HCT116 (cell line): ENCODE measurements around the gene OGG1. TPM values are rescaled to one million over a fixed set of nuclear protein-coding genes. Genes with fewer than 3 reads are reported as not detected.

ENCODE experiments used
- ATAC-seq: fragments of 200-7000 bp; cut with Tn5 transposase; 2 replicates; pipeline ENCODE4 v1.9.1; 2020; ENCODE audit warnings: mild to moderate bottlenecking, moderate library complexity
- BruUV-seq: library from RNA; stranded (reverse); fragments of 400-500 nt; replicated peaks from 2 replicates; lab custom pipeline; 2021; lab: Mats Ljungman, UMichigan
- CTCF ChIA-PET: fragments of 300-600 bp; sonication (Branson Sonifier 250); formaldehyde crosslinking; loops from one replicate; lab custom pipeline; 2021; ENCODE audit warnings: antibody characterized with exemption; lab: Charles Lee
- POLR2A ChIA-PET: fragments of 300-600, 350-600 bp; sonication (Branson Sonifier 250); formaldehyde crosslinking; loops from one replicate; lab custom pipeline; 2021; ENCODE audit warnings: antibody characterized with exemption; lab: Charles Lee
- RAD21 ChIA-PET, 2 experiments: fragments of 300-600 bp; sonication (Branson Sonifier 250); formaldehyde crosslinking; loops; one replicate each; lab custom pipeline; 2023; ENCODE audit warnings: low total read pairs in 2 of 2; ENCODE audit not compliant: uncharacterized antibody in 2 of 2, unreplicated experiment in 2 of 2, low non-redundant PET in 1 of 2; lab: Charles Lee
- DNase-seq: peaks from one replicate; pipeline ENCODE4 v3.0.0-alpha.2; 2010; ENCODE audit warnings: low read depth, low spot score
- H2AFZ ChIP-seq: fragments of 200-600 bp; shearing (Covaris generic), sonication (generic); 2 replicates; pipeline ENCODE4 v1.6.1; 2017; ENCODE audit warnings: low read depth, mixed run types, mixed read lengths, antibody characterized with exemption, low read length; ENCODE audit not compliant: poor library complexity, severe bottlenecking
- H3K27ac ChIP-seq: 2 replicates; pipeline ENCODE4 v1.5.1; 2012; ENCODE audit warnings: low read depth, low read length
- H3K27me3 ChIP-seq: fragments of 200-600 bp; sonication (generic); 2 replicates; pipeline ENCODE4 v1.6.1; 2016; ENCODE audit warnings: mixed run types, low read length, mixed read lengths; ENCODE audit not compliant: insufficient read depth
- H3K36me3 ChIP-seq, 2 experiments: fragments of 200-500 bp in 1 of 2; fragments of 200-600 bp in 1 of 2; sonication (Bioruptor generic) in 1 of 2; sonication (generic) in 1 of 2; 2 replicates each; pipeline versions ENCODE4 v1.5.1 to v1.6.1; 2014 to 2016; ENCODE audit warnings: low read length in 2 of 2, inconsistent platforms in 1 of 2, mixed read lengths in 1 of 2, mixed run types in 1 of 2; ENCODE audit not compliant: insufficient read depth in 2 of 2, control insufficient read depth in 1 of 2
- H3K4me1 ChIP-seq, 2 experiments: fragments of 200-600 bp in 1 of 2; sonication (generic) in 1 of 2; 2 replicates each; pipeline versions ENCODE4 v1.5.1 to v1.6.1; 2012 to 2017; ENCODE audit warnings: low read length in 2 of 2, inconsistent platforms in 1 of 2, mild to moderate bottlenecking in 1 of 2, mixed read lengths in 1 of 2, mixed run types in 1 of 2, moderate library complexity in 1 of 2; ENCODE audit not compliant: insufficient read depth in 2 of 2, control insufficient read depth in 1 of 2
- H3K4me2 ChIP-seq: fragments of 200-600 bp; sonication (generic); 2 replicates; pipeline ENCODE4 v1.6.1; 2017; ENCODE audit warnings: mixed run types, low read length, mixed read lengths
- H3K4me3 ChIP-seq, 2 experiments: fragments of 200-600 bp in 1 of 2; sonication (generic) in 1 of 2; replicated peaks in 1 of 2; 2 replicates each; pipeline ENCODE4 v1.5.1; 2011 to 2016; ENCODE audit warnings: low read length in 2 of 2, control low read depth in 1 of 2, low read depth in 1 of 2, mild to moderate bottlenecking in 1 of 2, mixed read lengths in 1 of 2, mixed run types in 1 of 2
- H3K79me2 ChIP-seq: fragments of 200-600 bp; sonication (generic); 2 replicates; pipeline ENCODE4 v1.6.1; 2017; ENCODE audit warnings: mild to moderate bottlenecking, mixed run types, low read length, moderate library complexity, mixed read lengths; ENCODE audit not compliant: insufficient read depth
- H3K9ac ChIP-seq: fragments of 200-600 bp; sonication (generic); 2 replicates; pipeline ENCODE4 v1.6.1; 2016; ENCODE audit warnings: low read length, mixed read lengths
- H3K9me2 ChIP-seq: fragments of 200-600 bp; sonication (generic), shearing (Covaris generic); 2 replicates; pipeline ENCODE4 v1.6.1; 2017; ENCODE audit warnings: mixed run types, mild to moderate bottlenecking, moderate library complexity; ENCODE audit not compliant: insufficient read depth
- H3K9me3 ChIP-seq, 2 experiments: fragments of 200-500 bp in 1 of 2; fragments of 200-600 bp in 1 of 2; sonication (Bioruptor generic) in 1 of 2; sonication (generic) in 1 of 2; 2 replicates each; pipeline ENCODE4 v1.6.1; 2014 to 2017; ENCODE audit warnings: low read length in 2 of 2, mixed read lengths in 2 of 2, inconsistent platforms in 1 of 2, low read depth in 1 of 2, mild to moderate bottlenecking in 1 of 2, mixed run types in 1 of 2, moderate library complexity in 1 of 2; ENCODE audit not compliant: control insufficient read depth in 1 of 2, insufficient read depth in 1 of 2
- H4K20me1 ChIP-seq: fragments of 200-600 bp; sonication (generic), shearing (Covaris generic); 2 replicates; pipeline ENCODE4 v1.6.1; 2017; ENCODE audit warnings: mixed run types, mild to moderate bottlenecking, moderate library complexity; ENCODE audit not compliant: insufficient read depth
- CEBPB ChIP-seq: IDR thresholded peaks from 2 replicates; pipeline ENCODE4 v1.6.1; 2012; ENCODE audit warnings: low read depth
- EGR1 ChIP-seq: IDR thresholded peaks from 2 replicates; pipeline ENCODE4 v1.6.1; 2012; ENCODE audit warnings: low read depth
- ELF1 ChIP-seq: IDR thresholded peaks from 2 replicates; pipeline ENCODE4 v1.6.1; 2012; ENCODE audit warnings: low read depth, borderline replicate concordance
- EZH2 ChIP-seq: fragments of 200-600 bp; sonication (generic); IDR thresholded peaks from 2 replicates; pipeline ENCODE4 v1.6.1; 2017; ENCODE audit warnings: antibody characterized with exemption, mixed run types
- FOSL1 ChIP-seq: IDR thresholded peaks from 2 replicates; pipeline ENCODE4 v1.6.1; 2012; ENCODE audit warnings: low read depth
- JUND ChIP-seq: IDR thresholded peaks from 2 replicates; pipeline ENCODE4 v1.6.1; 2012
- POLR2A ChIP-seq: IDR thresholded peaks from 2 replicates; pipeline ENCODE4 v1.7.0; 2011; ENCODE audit warnings: borderline replicate concordance; ENCODE audit not compliant: insufficient read depth, insufficient read length; ENCODE audit errors: extremely low read depth
- POLR2AphosphoS5 ChIP-seq: IDR thresholded peaks from 2 replicates; pipeline ENCODE4 v1.6.1; 2011; ENCODE audit warnings: mild to moderate bottlenecking, low read depth, low read length, moderate library complexity
- RAD21 ChIP-seq: IDR thresholded peaks from 2 replicates; pipeline ENCODE4 v1.6.1; 2012; ENCODE audit warnings: low read depth, mild to moderate bottlenecking
- SP1 ChIP-seq: IDR thresholded peaks from 2 replicates; pipeline ENCODE4 v1.6.1; 2012; ENCODE audit warnings: low read depth
- SRF ChIP-seq: IDR thresholded peaks from 2 replicates; pipeline ENCODE4 v1.6.1; 2012; ENCODE audit warnings: low read depth
- TCF7L2 ChIP-seq: IDR thresholded peaks from 2 replicates; pipeline ENCODE4 v1.7.0; 2011; ENCODE audit warnings: borderline replicate concordance, inconsistent platforms; ENCODE audit not compliant: insufficient read depth, insufficient read length; ENCODE audit errors: extremely low read depth
- YY1 ChIP-seq: IDR thresholded peaks from 2 replicates; pipeline ENCODE4 v1.6.1; 2011; ENCODE audit warnings: low read length, low read depth, moderate library complexity, mild to moderate bottlenecking; ENCODE audit not compliant: insufficient replicate concordance; ENCODE audit errors: extremely low read depth
- ZFX ChIP-seq: fragments of 450-650 bp; IDR thresholded peaks from 2 replicates; pipeline ENCODE4 v1.6.1; 2017
- ZNF274 ChIP-seq: fragments of 200-500 bp; sonication (Bioruptor generic); IDR thresholded peaks from 2 replicates; pipeline ENCODE4 v1.6.1; 2014; ENCODE audit warnings: mild to moderate bottlenecking, low read depth, low read length, inconsistent platforms
- intact Hi-C: fragments of 100-400 bp; cut with micrococcal nuclease; formaldehyde crosslinking; loops from 2 replicates; pipeline ENCODE4 v1.10.0; 2022
- total RNA-seq: library from RNA; stranded (reverse); gene quantifications from one replicate; pipeline ENCODE4 v1.2.1, GENCODE V29; 2021; ENCODE audit not compliant: unreplicated experiment
- TF ChIP-seq, protein P1 (sequence below): IDR thresholded peaks from 2 replicates; pipeline ENCODE4 v1.6.1; 2012
- TF ChIP-seq, protein P2 (sequence below): IDR thresholded peaks from 2 replicates; pipeline ENCODE4 v1.6.1; 2012
- TF ChIP-seq, protein P3 (sequence below): IDR thresholded peaks from 2 replicates; pipeline ENCODE4 v1.6.1; 2012; ENCODE audit warnings: low read depth
- TF ChIP-seq, protein P4 (sequence below), 3 experiments: fragments of 200-600 bp in 1 of 3; sonication (generic) in 1 of 3; IDR thresholded peaks in 2 of 3; conservative IDR thresholded peaks in 1 of 3; 2 replicates each; pipeline ENCODE4 v1.5.1; 2012 to 2017; ENCODE audit warnings: low read depth in 2 of 3, low read length in 2 of 3, antibody characterized with exemption in 1 of 3, borderline replicate concordance in 1 of 3, control low read depth in 1 of 3, mild to moderate bottlenecking in 1 of 3, mixed read lengths in 1 of 3, mixed run types in 1 of 3, moderate library complexity in 1 of 3; ENCODE audit not compliant: insufficient read depth in 1 of 3

Gene OGG1
- total RNA-seq, 1 experiment from 2014 or later = 16.3 TPM

DNA sequence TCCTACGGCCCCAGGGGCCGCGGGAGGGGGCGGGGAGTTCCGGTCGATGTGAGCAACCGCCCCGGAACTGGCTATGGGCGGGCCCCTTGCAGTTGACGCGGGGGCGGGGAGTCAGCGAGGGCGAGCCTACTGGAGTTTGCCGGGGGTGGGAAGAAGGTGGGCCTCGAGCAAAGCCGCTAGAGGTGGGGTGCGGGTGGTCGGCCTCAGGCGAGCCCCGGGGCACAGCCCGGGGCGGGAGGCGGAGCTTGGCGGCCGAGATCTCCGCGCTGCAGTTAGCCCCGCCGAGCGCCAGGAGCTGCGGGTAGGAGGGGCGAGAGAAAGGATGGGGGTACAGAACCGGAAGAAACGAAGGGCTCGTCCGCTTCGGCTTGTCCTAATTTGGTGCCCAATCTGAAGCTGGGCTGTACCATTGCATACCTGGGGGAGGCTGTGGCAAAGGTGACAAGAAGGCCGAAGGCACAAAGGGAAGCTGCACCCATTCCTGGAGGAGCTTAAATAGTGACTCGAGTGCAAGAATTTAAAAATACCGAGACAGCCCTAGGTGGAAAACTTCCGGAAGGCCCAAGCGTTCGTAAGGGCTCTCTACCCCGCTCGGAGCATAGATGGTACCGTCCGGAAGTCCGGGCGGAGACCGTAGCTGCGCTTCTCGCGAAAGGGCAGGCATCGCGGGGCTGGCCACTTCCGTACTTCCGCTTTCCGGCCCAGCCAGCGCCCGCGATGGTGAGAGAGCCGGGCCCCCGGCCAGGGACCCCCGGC is 42.8 kb downstream of the OGG1 start, which contains the start of the genes ARPC4 and TADA3:
Gene ARPC4, plus strand, starts transcription at position 678 of the 756 bp plus-strand sequence. Its CDS starts 40 bp downstream, at position 718.
Gene TADA3, minus strand, starts transcription at position 69 of the 756 bp plus-strand sequence. CDS start 1,007 bp downstream, outside the sequence.
- ChIA-PET POLR2A (interaction anchor here (0.6 to 1.2 kb wide), 5 partner anchors 16 to 1292 kb away, joined by 3 to 5 read pairs (median 4); partner anchors contain the start of gene CRELD1), RAD21 (no interaction called here), CTCF (interaction anchor here (0.5 to 1.3 kb wide), 7 partner anchors 10 to 530 kb away, joined by 3 to 5 read pairs (median 4); no protein-coding TSS in a partner anchor)
- peak within 1 kb of the TSS; percentile 93 for H3K4me2 ChIP-seq
- no peaks in the 10 kb centered on the region for H3K9me3 ChIP-seq
- peaks cover 13 to 23% of the 10 kb centered on the region in 2 experiments; a peak in 3 of 4 replicates for H3K36me3 ChIP-seq
- no peaks in the 10 kb centered on the region for H3K27me3 ChIP-seq
- H4K20me1 ChIP-seq = no peaks in the 10 kb centered on the region
- H3K79me2 ChIP-seq = peaks cover 54% of the 10 kb centered on the region
- H3K4me1 ChIP-seq = peaks cover 0 to 18% of the 10 kb centered on the region in 2 experiments; a peak in 3 of 4 replicates
- peak within 1 kb of the TSS; percentile 81 to 87 for H3K4me3 ChIP-seq
- no peak within 1 kb of the TSS for H2AFZ ChIP-seq
- BruUV-seq = no TSS peak
- H3K27ac ChIP-seq = peak within 1 kb of the TSS; percentile 82
- H3K9me2 ChIP-seq = no peaks in the 10 kb centered on the region
- intact Hi-C loops = loop anchor here (2.0 kb wide), 1 partner anchor 62 kb away; the partner anchor contains the start of gene BRPF1
- H3K9ac ChIP-seq = peak within 1 kb of the TSS; percentile 97
- DNase-seq (peak; percentile 94), ATAC-seq (peak; percentile 88)
- no peak for TF ChIP-seq RAD21
- peak; percentile 99 for TF ChIP-seq SRF
- TF ChIP-seq POLR2A = no peak
- TF ChIP-seq, protein P1, sequence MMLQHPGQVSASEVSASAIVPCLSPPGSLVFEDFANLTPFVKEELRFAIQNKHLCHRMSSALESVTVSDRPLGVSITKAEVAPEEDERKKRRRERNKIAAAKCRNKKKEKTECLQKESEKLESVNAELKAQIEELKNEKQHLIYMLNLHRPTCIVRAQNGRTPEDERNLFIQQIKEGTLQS = no peak
- TF ChIP-seq SP1 = peak; percentile 70
- TF ChIP-seq, protein P2, sequence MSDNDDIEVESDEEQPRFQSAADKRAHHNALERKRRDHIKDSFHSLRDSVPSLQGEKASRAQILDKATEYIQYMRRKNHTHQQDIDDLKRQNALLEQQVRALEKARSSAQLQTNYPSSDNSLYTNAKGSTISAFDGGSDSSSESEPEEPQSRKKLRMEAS = no peak; the same call in 1 of the 2 replicates
- TF ChIP-seq ZFX = no peak
- TF ChIP-seq CEBPB = no peak
- peak; percentile 96 for TF ChIP-seq EGR1
- TF ChIP-seq, protein P3, sequence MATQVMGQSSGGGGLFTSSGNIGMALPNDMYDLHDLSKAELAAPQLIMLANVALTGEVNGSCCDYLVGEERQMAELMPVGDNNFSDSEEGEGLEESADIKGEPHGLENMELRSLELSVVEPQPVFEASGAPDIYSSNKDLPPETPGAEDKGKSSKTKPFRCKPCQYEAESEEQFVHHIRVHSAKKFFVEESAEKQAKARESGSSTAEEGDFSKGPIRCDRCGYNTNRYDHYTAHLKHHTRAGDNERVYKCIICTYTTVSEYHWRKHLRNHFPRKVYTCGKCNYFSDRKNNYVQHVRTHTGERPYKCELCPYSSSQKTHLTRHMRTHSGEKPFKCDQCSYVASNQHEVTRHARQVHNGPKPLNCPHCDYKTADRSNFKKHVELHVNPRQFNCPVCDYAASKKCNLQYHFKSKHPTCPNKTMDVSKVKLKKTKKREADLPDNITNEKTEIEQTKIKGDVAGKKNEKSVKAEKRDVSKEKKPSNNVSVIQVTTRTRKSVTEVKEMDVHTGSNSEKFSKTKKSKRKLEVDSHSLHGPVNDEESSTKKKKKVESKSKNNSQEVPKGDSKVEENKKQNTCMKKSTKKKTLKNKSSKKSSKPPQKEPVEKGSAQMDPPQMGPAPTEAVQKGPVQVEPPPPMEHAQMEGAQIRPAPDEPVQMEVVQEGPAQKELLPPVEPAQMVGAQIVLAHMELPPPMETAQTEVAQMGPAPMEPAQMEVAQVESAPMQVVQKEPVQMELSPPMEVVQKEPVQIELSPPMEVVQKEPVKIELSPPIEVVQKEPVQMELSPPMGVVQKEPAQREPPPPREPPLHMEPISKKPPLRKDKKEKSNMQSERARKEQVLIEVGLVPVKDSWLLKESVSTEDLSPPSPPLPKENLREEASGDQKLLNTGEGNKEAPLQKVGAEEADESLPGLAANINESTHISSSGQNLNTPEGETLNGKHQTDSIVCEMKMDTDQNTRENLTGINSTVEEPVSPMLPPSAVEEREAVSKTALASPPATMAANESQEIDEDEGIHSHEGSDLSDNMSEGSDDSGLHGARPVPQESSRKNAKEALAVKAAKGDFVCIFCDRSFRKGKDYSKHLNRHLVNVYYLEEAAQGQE = no peak
- TF ChIP-seq, protein P4, sequence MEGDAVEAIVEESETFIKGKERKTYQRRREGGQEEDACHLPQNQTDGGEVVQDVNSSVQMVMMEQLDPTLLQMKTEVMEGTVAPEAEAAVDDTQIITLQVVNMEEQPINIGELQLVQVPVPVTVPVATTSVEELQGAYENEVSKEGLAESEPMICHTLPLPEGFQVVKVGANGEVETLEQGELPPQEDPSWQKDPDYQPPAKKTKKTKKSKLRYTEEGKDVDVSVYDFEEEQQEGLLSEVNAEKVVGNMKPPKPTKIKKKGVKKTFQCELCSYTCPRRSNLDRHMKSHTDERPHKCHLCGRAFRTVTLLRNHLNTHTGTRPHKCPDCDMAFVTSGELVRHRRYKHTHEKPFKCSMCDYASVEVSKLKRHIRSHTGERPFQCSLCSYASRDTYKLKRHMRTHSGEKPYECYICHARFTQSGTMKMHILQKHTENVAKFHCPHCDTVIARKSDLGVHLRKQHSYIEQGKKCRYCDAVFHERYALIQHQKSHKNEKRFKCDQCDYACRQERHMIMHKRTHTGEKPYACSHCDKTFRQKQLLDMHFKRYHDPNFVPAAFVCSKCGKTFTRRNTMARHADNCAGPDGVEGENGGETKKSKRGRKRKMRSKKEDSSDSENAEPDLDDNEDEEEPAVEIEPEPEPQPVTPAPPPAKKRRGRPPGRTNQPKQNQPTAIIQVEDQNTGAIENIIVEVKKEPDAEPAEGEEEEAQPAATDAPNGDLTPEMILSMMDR (IDR thresholded peaks at IDR 0.05 in 2 of 3, conservative IDR thresholded peaks at IDR 0.05 in 1 of 3; ENCODE audit: borderline replicate concordance in 1 of 3, insufficient read depth in 1 of 3, low read depth in 2 of 3, low read length in 2 of 3) = 0 out of 6 replicates have a peak, but pooled peaks of 1 of the 3 experiments have one; percentile 1
- no peak for TF ChIP-seq EZH2
- no peak for TF ChIP-seq FOSL1
- TF ChIP-seq JUND = peak; percentile 73
- no peak for TF ChIP-seq ZNF274
- peak; percentile 36 for TF ChIP-seq YY1
- TF ChIP-seq TCF7L2 = peak; percentile 44
- TF ChIP-seq ELF1 = peak; percentile 93
- peak; percentile 89 for TF ChIP-seq POLR2AphosphoS5
